ENCODE results near the gene EYA2.

DNA sequence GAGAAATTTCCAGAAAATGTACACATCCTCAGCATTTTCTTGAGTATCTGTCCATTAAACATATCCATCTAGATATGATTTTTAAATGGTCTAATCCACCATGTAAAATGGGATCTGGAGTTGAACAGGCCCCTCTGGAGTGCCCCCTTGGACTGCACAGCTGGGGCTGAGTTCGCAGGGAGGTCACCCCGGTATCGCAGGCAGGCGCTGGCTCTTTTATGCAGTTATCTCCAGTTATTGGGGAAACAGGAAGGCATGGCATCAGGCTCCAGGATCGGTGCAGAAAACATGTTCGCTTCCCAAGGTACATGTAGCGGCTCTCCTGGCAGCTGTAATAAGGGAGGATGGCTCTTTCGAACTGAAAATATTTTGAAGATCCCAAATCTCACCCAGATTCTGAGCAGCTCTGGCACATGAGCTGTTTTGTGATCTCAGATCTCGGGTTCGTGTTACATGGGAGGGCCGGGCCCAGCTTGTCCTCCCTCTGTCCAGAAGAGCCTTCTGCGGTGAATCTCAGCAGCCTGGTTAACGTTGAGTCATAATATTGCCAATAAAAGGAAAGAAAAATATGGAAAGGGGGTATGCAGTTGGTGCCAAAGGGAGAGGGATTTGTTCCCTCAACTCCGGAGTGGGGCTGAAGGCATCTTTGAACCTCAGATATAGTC is 167.7 kb downstream of the EYA2 start:
- no peak for TF ChIP-seq CTCF (conservative IDR thresholded peaks at IDR 0.05)
- TF ChIP-seq ZFX (IDR thresholded peaks at IDR 0.05), result no peak

Data from C4-2B (cell line).